ENCODE data around the gene B4GALNT3. TPM values are rescaled to one million over a fixed set of nuclear protein-coding genes. Genes with fewer than 3 reads are reported as not detected.

B4GALNT3 gene
- total and polyA plus RNA-seq, 2 of the 13 experiments (the other 11 are each of a cell fraction or from before 2014, with no cell fraction given) = 3.2 to 4.4 TPM

GRCh38 chr12:575948-576614, 116.3 kb downstream of the B4GALNT3 start (continued):
- TF ChIP-seq RERE (CRISPR knock-in tag; IDR thresholded peaks at IDR 0.05; ENCODE audit: low read depth) (no peak), ZNF569 (CRISPR knock-in tag; IDR thresholded peaks at IDR 0.05; ENCODE audit: borderline replicate concordance) (peak; percentile 61; the same call in 1 of the 2 replicates), ZFP1 (CRISPR knock-in tag; IDR thresholded peaks at IDR 0.05) (no peak; the same call in 1 of the 2 replicates), MLX (CRISPR knock-in tag; IDR thresholded peaks at IDR 0.05) (peak; percentile 83), ZNF607 (CRISPR knock-in tag; IDR thresholded peaks at IDR 0.05; ENCODE audit: borderline replicate concordance) (peak; percentile 97), ZNF780A (CRISPR knock-in tag; IDR thresholded peaks at IDR 0.05) (no peak), ZNF879 (CRISPR knock-in tag; IDR thresholded peaks at IDR 0.05) (peak; percentile 71; the same call in 1 of the 2 replicates), ZMAT5 (CRISPR knock-in tag; IDR thresholded peaks at IDR 0.05; ENCODE audit: borderline replicate concordance, low read depth) (no peak), RFXANK (CRISPR knock-in tag; IDR thresholded peaks at IDR 0.05) (no peak), REPIN1 (CRISPR knock-in tag; IDR thresholded peaks at IDR 0.05; ENCODE audit: borderline replicate concordance, low read depth) (peak; percentile 92), U2AF1 (optimal IDR thresholded peaks at IDR 0.05; ENCODE audit: low read depth, low read length) (no peak), PHF5A (CRISPR knock-in tag; IDR thresholded peaks at IDR 0.05; ENCODE audit: low read depth, unreplicated experiment) (no peak), POLR2A (IDR thresholded peaks at IDR 0.05; ENCODE audit: insufficient read depth in 1 of 2, low read depth in 2 of 2, low read length in 2 of 2) (0 out of 4 replicates have a peak, but pooled peaks of 1 of the 2 experiments have one; percentile 39), RXRB (CRISPR knock-in tag; IDR thresholded peaks at IDR 0.05; ENCODE audit: borderline replicate concordance) (peak; percentile 88), ZNF414 (CRISPR knock-in tag; IDR thresholded peaks at IDR 0.05) (peak; percentile 88; the same call in 1 of the 2 replicates), HMGXB3 (CRISPR knock-in tag; IDR thresholded peaks at IDR 0.05; ENCODE audit: borderline replicate concordance) (peak; percentile 71; the same call in 1 of the 2 replicates), SRSF4 (IDR thresholded peaks at IDR 0.05; ENCODE audit: low read depth, low read length, poor library complexity, severe bottlenecking) (no peak)
